Breast epithelium (tissue), 4 donors: ENCODE measurements around the gene ARHGAP18. TPM values are rescaled to one million over a fixed set of nuclear protein-coding genes. Genes with fewer than 3 reads are reported as not detected.

Experiments
- DNase-seq, 2 donors: peaks; one replicate each; pipeline ENCODE4 v3.0.0-alpha.2; 2019; ENCODE audit warnings: low spot score in 2 of 2
- H3K27ac ChIP-seq, 2 donors: fragments of 200-600 bp; sonication (generic) in 1 of 2; one replicate each; pipeline ENCODE4 v1.5.1; 2016 to 2019; ENCODE audit warnings: mild to moderate bottlenecking in 1 of 2
- H3K27me3 ChIP-seq, 2 donors: fragments of 200-600 bp; sonication (generic) in 1 of 2; one replicate each; pipeline versions ENCODE4 v1.5.1 to v1.6.0; 2017 to 2019; ENCODE audit warnings: control low read depth in 1 of 2, mild to moderate bottlenecking in 1 of 2
- H3K36me3 ChIP-seq: fragments of 200-600 bp; one replicate; pipeline ENCODE4 v1.5.1; 2019
- H3K4me1 ChIP-seq, 2 donors: fragments of 200-600 bp; sonication (generic); one replicate each; pipeline ENCODE4 v1.5.1; 2016 to 2019; ENCODE audit warnings: control low read depth in 1 of 2
- H3K4me3 ChIP-seq, 3 donors: fragments of 200-600 bp; sonication (generic); 1 replicate in 2 of 3; 2 replicates in 1 of 3; pipeline ENCODE4 v1.5.1; 2016 to 2019; ENCODE audit warnings: mild to moderate bottlenecking in 3 of 3, moderate library complexity in 2 of 3
- H3K9me3 ChIP-seq, 2 donors: fragments of 200-600 bp; sonication (generic) in 1 of 2; one replicate each; pipeline ENCODE4 v1.5.1; 2016 to 2019; ENCODE audit warnings: control low read depth in 1 of 2
- CTCF ChIP-seq, 3 donors: fragments of 450-650 bp; IDR thresholded peaks; one replicate each; pipeline ENCODE4 v1.5.1; 2016 to 2017; ENCODE audit warnings: antibody characterized with exemption in 3 of 3, mild to moderate bottlenecking in 3 of 3, moderate library complexity in 3 of 3
- POLR2A ChIP-seq: fragments of 450-650 bp; IDR thresholded peaks from one replicate; pipeline ENCODE4 v1.6.1; 2016; ENCODE audit warnings: antibody characterized with exemption, mild to moderate bottlenecking, moderate library complexity
- POLR2AphosphoS5 ChIP-seq, 3 donors: sonication (generic); formaldehyde crosslinking; IDR thresholded peaks; one replicate each; pipeline ENCODE4 v1.6.1; 2017; ENCODE audit warnings: antibody characterized with exemption in 3 of 3
- intact Hi-C: fragments of 100-400 bp; cut with DNase I; formaldehyde crosslinking; loops from one replicate; pipeline ENCODE4 v1.15.1; 2023; ENCODE audit warnings: low total_unique reads
- total RNA-seq, 3 donors: library from RNA; depleted of rRNA; stranded (reverse); fragments of >200 nt; gene quantifications; one replicate each; pipeline ENCODE4 v1.1.0, GENCODE V29; 2016

ARHGAP18 gene
- total RNA-seq, 3 donors from 2014 or later = 14.7 to 28.7 (median 24.8) TPM

DNA sequence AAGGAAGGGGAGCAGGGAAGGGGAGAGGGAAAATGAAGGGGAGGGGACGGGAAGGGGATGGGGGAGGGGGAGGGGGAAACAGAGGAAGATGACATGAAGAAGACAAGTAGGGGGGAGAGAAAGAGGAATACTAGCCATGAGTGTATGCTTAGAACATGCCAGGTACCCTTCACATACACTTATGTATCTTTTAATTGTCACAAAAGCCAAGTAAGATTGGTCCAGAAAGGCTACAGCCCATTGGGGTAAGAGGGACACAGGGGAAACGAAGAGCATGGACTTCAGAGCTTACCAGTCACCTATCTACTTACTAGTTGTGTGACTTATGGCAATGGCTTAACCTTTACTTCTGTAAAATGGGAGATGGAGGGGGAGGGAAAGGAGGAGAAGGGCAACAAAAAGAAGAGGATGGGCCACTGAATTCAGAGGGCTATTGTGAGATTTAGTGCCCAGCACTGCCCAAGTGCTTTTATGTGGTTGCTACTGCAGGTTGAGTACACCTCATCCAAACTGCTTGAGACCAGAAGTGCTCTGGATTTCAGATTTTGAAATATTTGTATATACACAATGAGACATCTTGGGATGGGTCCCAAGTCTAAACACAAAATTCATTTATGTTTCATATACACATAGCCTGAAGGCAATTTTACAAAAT is 90.3 kb downstream of the ARHGAP18 start:
- intact Hi-C loops = no loop called here
- H3K9me3 ChIP-seq = no peaks in the 10 kb centered on the region
- no peak for DNase-seq
- no peak overlapping the region for H3K27ac ChIP-seq
- H3K27me3 ChIP-seq = no peaks in the 10 kb centered on the region
- TF ChIP-seq CTCF (IDR thresholded peaks at IDR 0.05) (no peak), POLR2A (no peak), POLR2AphosphoS5 (IDR thresholded peaks at IDR 0.05) (no peak)
- no peak overlapping the region for H3K4me3 ChIP-seq
- no peaks in the 10 kb centered on the region for H3K4me1 ChIP-seq
- H3K36me3 ChIP-seq = no peaks in the 10 kb centered on the region

- Histone ChIP-seq H3K27ac (no peak overlapping the region), H3K4me3 (no peak overlapping the region), H3K36me3 (no peaks in the 10 kb centered on the region), H3K4me1 (no peaks in the 10 kb centered on the region), H3K27me3 (no peaks in the 10 kb centered on the region), H3K9me3 (no peaks in the 10 kb centered on the region)
- intact Hi-C loops = no loop called here
- DNase-seq = no peak
- TF ChIP-seq CTCF (IDR thresholded peaks at IDR 0.05) (no peak), POLR2AphosphoS5 (IDR thresholded peaks at IDR 0.05) (no peak), POLR2A (no peak)
These were observed 92.0 kb downstream of the ARHGAP18 start for GRCh38 chr6:129617986-129618385.

GRCh38 chr6:129615496-129615895 is 94.5 kb downstream of the ARHGAP18 start:
- TF ChIP-seq POLR2AphosphoS5 (IDR thresholded peaks at IDR 0.05) (no peak), POLR2A (no peak), CTCF (IDR thresholded peaks at IDR 0.05) (no peak)
- Histone ChIP-seq H3K4me3 (no peak overlapping the region), H3K4me1 (no peaks in the 10 kb centered on the region), H3K27ac (no peak overlapping the region), H3K36me3 (peaks cover 7% of the 10 kb centered on the region), H3K9me3 (no peaks in the 10 kb centered on the region), H3K27me3 (no peaks in the 10 kb centered on the region)
- DNase-seq = no peak
- intact Hi-C loops = no loop called here

DNA sequence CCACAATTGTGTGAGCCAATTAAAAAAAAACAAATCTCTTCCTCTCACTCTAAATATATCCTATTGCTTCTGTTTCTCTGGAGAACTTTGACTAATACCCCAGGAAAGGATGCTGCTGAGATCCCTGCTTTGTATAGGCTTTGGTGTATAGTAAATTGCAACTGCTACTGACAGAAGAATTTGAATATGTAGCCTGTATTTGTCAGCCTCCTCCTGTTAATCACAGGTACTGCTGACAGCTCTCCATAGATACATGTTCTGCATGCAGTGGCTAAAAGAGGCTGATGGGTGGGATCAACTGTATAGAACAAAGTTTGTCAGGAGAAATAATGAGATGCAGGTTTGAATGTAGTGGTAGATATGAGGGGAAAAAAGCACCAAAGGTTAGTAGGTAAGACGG is 95.0 kb downstream of the ARHGAP18 start:
- intact Hi-C loops = no loop called here
- no peak for DNase-seq
- Histone ChIP-seq H3K9me3 (no peaks in the 10 kb centered on the region), H3K27me3 (no peaks in the 10 kb centered on the region), H3K4me1 (no peaks in the 10 kb centered on the region), H3K27ac (no peak overlapping the region), H3K36me3 (peaks cover 7% of the 10 kb centered on the region), H3K4me3 (no peak overlapping the region)
- TF ChIP-seq POLR2A (no peak), POLR2AphosphoS5 (IDR thresholded peaks at IDR 0.05) (no peak), CTCF (IDR thresholded peaks at IDR 0.05) (no peak)

DNA sequence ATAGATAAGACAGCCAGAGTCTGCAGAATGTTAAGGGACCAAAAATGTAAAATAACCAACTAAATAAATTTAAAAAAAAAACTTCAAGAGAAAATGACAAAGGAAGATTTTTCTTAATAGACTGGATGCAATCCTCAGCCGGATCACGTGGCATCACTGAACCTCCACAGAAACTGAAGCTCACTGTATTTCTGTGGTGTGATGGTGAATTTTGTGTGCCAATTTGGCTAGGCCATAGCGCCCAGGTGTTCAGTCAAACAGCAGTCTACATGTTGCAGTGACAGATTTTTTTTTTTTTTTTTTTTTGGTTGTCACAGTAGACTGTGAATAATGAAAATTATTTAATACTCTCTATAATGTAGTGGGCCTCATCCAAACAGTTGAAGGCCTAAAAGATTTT is 95.5 kb downstream of the ARHGAP18 start:
- no peaks in the 10 kb centered on the region for H3K27me3 ChIP-seq
- no peak for DNase-seq
- H3K4me1 ChIP-seq = no peaks in the 10 kb centered on the region
- H3K36me3 ChIP-seq = peaks cover 7% of the 10 kb centered on the region
- H3K27ac ChIP-seq = no peak overlapping the region
- intact Hi-C loops = no loop called here
- no peak overlapping the region for H3K4me3 ChIP-seq
- no peak for TF ChIP-seq POLR2AphosphoS5 (IDR thresholded peaks at IDR 0.05)
- TF ChIP-seq POLR2A = no peak
- TF ChIP-seq CTCF (IDR thresholded peaks at IDR 0.05) = no peak
- H3K9me3 ChIP-seq = no peaks in the 10 kb centered on the region
